Lower leg skin (tissue), 3 donors: ENCODE data around the gene VWDE.

Source experiments
- POLR2A ChIP-seq, 2 donors: fragments of 450-650 bp; IDR thresholded peaks; one replicate each; pipeline ENCODE4 v1.6.1; 2016 to 2017; ENCODE audit warnings: antibody characterized with exemption in 2 of 2, mild to moderate bottlenecking in 1 of 2, moderate library complexity in 1 of 2
- TF ChIP-seq, protein P1 (sequence below), 3 donors: fragments of 450-650 bp; IDR thresholded peaks; one replicate each; pipeline ENCODE4 v1.5.1; 2016; ENCODE audit warnings: antibody characterized with exemption in 3 of 3, mild to moderate bottlenecking in 3 of 3, moderate library complexity in 2 of 3

DNA sequence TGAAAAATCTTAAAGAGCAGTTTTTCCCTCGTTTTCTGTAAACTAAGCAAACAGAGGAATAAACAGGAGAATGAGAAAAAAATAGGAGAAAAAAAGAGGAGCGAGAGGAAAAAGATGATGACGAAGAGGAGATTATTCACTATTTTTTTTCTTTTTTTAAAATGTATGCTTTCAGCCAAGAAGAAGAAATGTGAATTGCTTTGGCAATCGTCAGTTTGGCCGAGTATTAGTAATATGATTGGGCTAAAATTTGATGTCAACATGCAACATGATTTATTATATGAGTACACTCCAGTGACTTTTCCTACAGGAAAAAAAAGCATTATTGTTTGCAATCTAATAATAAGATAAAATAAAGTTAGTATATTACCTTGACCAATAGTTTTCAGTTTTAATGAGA, 26.3 kb downstream of the VWDE start:
- TF ChIP-seq, protein P1, sequence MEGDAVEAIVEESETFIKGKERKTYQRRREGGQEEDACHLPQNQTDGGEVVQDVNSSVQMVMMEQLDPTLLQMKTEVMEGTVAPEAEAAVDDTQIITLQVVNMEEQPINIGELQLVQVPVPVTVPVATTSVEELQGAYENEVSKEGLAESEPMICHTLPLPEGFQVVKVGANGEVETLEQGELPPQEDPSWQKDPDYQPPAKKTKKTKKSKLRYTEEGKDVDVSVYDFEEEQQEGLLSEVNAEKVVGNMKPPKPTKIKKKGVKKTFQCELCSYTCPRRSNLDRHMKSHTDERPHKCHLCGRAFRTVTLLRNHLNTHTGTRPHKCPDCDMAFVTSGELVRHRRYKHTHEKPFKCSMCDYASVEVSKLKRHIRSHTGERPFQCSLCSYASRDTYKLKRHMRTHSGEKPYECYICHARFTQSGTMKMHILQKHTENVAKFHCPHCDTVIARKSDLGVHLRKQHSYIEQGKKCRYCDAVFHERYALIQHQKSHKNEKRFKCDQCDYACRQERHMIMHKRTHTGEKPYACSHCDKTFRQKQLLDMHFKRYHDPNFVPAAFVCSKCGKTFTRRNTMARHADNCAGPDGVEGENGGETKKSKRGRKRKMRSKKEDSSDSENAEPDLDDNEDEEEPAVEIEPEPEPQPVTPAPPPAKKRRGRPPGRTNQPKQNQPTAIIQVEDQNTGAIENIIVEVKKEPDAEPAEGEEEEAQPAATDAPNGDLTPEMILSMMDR (IDR thresholded peaks at IDR 0.05) = no peak
- TF ChIP-seq POLR2A (IDR thresholded peaks at IDR 0.05) = no peak
